MM.1S (cell line): ENCODE results near the gene CARMIL1.

Experiments used
- DNase-seq: peaks from one replicate; pipeline ENCODE4 v3.0.0-alpha.2; 2015
- H2AFZ ChIP-seq: fragments of 300-600 bp; sonication (generic); 2 replicates; pipeline ENCODE4 v1.6.0; 2016; ENCODE audit warnings: antibody characterized with exemption, low read length
- H3F3A ChIP-seq: fragments of 300-600 bp; sonication (generic); 2 replicates; pipeline ENCODE4 v1.6.1; 2016; ENCODE audit warnings: mild to moderate bottlenecking, antibody characterized with exemption, low read length, moderate library complexity, mixed read lengths; ENCODE audit not compliant: insufficient read depth
- H3K27ac ChIP-seq: fragments of 300-600 bp; sonication (generic); 2 replicates; pipeline ENCODE4 v1.5.1; 2016; ENCODE audit warnings: mild to moderate bottlenecking, low read length
- H3K27me3 ChIP-seq: fragments of 300-600 bp; sonication (generic); replicated peaks from 2 replicates; pipeline ENCODE4 v1.6.0; 2016; ENCODE audit warnings: low read length; ENCODE audit not compliant: insufficient read depth
- H3K36me3 ChIP-seq: fragments of 300-600 bp; sonication (generic); replicated peaks from 2 replicates; pipeline ENCODE4 v1.6.1; 2016; ENCODE audit warnings: mild to moderate bottlenecking, low read length, mixed read lengths; ENCODE audit not compliant: insufficient read depth
- H3K4me1 ChIP-seq: fragments of 300-600 bp; sonication (generic); 2 replicates; pipeline ENCODE4 v1.6.1; 2016; ENCODE audit warnings: low read length, mixed read lengths
- H3K4me2 ChIP-seq: fragments of 300-600 bp; sonication (generic); 2 replicates; pipeline ENCODE4 v1.6.0; 2016; ENCODE audit warnings: low read depth, low read length
- H3K4me3 ChIP-seq: fragments of 300-600 bp; sonication (generic); 2 replicates; pipeline ENCODE4 v1.5.1; 2016; ENCODE audit warnings: low read length, mixed read lengths
- H3K79me2 ChIP-seq: fragments of 300-600 bp; sonication (generic); 2 replicates; pipeline ENCODE4 v1.6.1; 2016; ENCODE audit warnings: mixed run types, low read length, mixed read lengths
- H3K9ac ChIP-seq: fragments of 300-600 bp; sonication (generic); 2 replicates; pipeline ENCODE4 v1.6.1; 2016; ENCODE audit warnings: low read length, mixed read lengths
- H3K9me2 ChIP-seq: fragments of 300-600 bp; sonication (generic); replicated peaks from 2 replicates; pipeline ENCODE4 v1.6.1; 2016; ENCODE audit warnings: mild to moderate bottlenecking, low read length, mixed read lengths; ENCODE audit not compliant: insufficient read depth
- H3K9me3 ChIP-seq: fragments of 300-600 bp; sonication (generic); replicated peaks from 2 replicates; pipeline ENCODE4 v1.6.1; 2016; ENCODE audit warnings: mild to moderate bottlenecking, low read length, mixed read lengths; ENCODE audit not compliant: insufficient read depth
- H4K20me1 ChIP-seq: fragments of 300-600 bp; sonication (generic); 2 replicates; pipeline ENCODE4 v1.6.1; 2016; ENCODE audit warnings: mild to moderate bottlenecking, low read length, moderate library complexity, mixed read lengths; ENCODE audit not compliant: insufficient read depth
- CTCF ChIP-seq: fragments of 300-600 bp; sonication (generic); IDR thresholded peaks from 2 replicates; pipeline ENCODE4 v1.5.1; 2016; ENCODE audit warnings: antibody characterized with exemption, low read length, mixed read lengths
- EZH2 ChIP-seq: fragments of 300-600 bp; sonication (generic); optimal IDR thresholded peaks from 2 replicates; pipeline ENCODE3; 2017; ENCODE audit warnings: low read depth, mild to moderate bottlenecking, antibody characterized with exemption, low read length, mixed read lengths
- EZH2phosphoT487 ChIP-seq: fragments of 300-600 bp; sonication (generic); IDR thresholded peaks from 2 replicates; pipeline ENCODE4 v1.6.1; 2018; ENCODE audit warnings: antibody characterized with exemption, low read length

CARMIL1 gene

GRCh38 chr6:25635886-25636317 lies 356.7 kb downstream of the CARMIL1 start:
- TF ChIP-seq EZH2phosphoT487 (no peak), EZH2 (no peak), CTCF (no peak)
- DNase-seq: no peak
- Histone ChIP-seq H3K9me3 (no peaks in the 10 kb centered on the region), H2AFZ (no peak overlapping the region), H3K36me3 (no peaks in the 10 kb centered on the region), H3K27me3 (no peaks in the 10 kb centered on the region), H3K79me2 (no peaks in the 10 kb centered on the region), H3K9ac (no peak overlapping the region), H3K4me2 (no peak overlapping the region), H4K20me1 (no peaks in the 10 kb centered on the region), H3K27ac (no peak overlapping the region), H3K9me2 (no peaks in the 10 kb centered on the region), H3K4me3 (no peak overlapping the region), H3K4me1 (no peaks in the 10 kb centered on the region), H3F3A (no peaks in the 10 kb centered on the region)

DNA sequence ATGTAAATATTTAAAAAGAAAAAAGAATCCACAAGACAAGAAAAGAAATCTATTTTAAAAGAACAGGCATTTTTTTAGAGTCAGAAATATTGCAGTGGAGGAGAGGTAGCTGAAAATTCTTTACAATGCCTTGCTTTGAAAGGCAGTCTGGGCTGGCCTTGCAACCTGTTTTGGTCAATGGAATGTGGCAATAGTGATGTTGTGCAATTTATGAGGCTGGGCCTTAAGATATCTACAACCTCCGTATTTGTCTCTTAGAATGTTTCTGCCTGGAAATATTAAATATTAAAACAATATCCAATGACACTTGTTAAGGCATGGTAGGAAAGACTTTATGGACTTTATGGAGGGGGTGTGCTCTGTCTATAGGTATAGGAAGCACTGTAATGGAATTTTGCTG lies 358.0 kb downstream of the CARMIL1 start:
- Histone ChIP-seq H3K79me2 (no peaks in the 10 kb centered on the region), H3K4me1 (no peaks in the 10 kb centered on the region), H4K20me1 (no peaks in the 10 kb centered on the region), H3K27me3 (no peaks in the 10 kb centered on the region), H2AFZ (no peak overlapping the region), H3K4me2 (no peak overlapping the region), H3F3A (no peaks in the 10 kb centered on the region), H3K36me3 (no peaks in the 10 kb centered on the region), H3K9me3 (no peaks in the 10 kb centered on the region), H3K27ac (no peak overlapping the region), H3K4me3 (no peak overlapping the region), H3K9me2 (no peaks in the 10 kb centered on the region), H3K9ac (no peak overlapping the region)
- no peak for DNase-seq
- TF ChIP-seq EZH2: no peak

GRCh38 chr6:25637960-25638434 lies 358.8 kb downstream of the CARMIL1 start:
- TF ChIP-seq CTCF (no peak), EZH2 (no peak), EZH2phosphoT487 (no peak)
- Histone ChIP-seq H3K36me3 (no peaks in the 10 kb centered on the region), H3K9me2 (no peaks in the 10 kb centered on the region), H3K9ac (no peak overlapping the region), H3K4me3 (no peak overlapping the region), H3K4me1 (no peaks in the 10 kb centered on the region), H2AFZ (no peak overlapping the region), H4K20me1 (no peaks in the 10 kb centered on the region), H3K4me2 (no peak overlapping the region), H3F3A (no peaks in the 10 kb centered on the region), H3K9me3 (no peaks in the 10 kb centered on the region), H3K79me2 (no peaks in the 10 kb centered on the region), H3K27ac (no peak overlapping the region), H3K27me3 (no peaks in the 10 kb centered on the region)
- DNase-seq: no peak

DNA sequence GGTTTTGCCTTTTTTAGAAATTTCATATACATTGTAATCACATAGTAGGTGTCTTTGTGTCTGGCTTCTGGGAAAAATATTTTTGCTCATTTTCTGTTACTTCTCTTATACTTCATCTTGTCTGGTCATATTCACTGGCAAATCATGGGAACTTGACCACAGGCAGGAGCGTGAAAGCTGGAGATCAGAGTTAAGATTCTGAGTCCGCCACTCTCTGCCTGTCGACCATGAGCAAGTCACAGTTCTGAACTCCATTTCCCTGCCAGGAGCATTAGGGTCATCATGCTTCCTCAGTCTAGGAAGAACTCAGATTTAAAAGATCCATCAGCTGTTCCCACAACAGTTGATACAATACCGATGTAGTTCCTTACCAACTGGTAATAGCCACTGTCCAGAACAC lies 360.5 kb downstream of the CARMIL1 start:
- H3K4me2 ChIP-seq: no peak overlapping the region
- no peaks in the 10 kb centered on the region for H3K79me2 ChIP-seq
- no peaks in the 10 kb centered on the region for H4K20me1 ChIP-seq
- no peak for DNase-seq
- H3K4me1 ChIP-seq: no peaks in the 10 kb centered on the region
- TF ChIP-seq EZH2 (no peak), EZH2phosphoT487 (no peak), CTCF (no peak)
- no peak overlapping the region for H3K4me3 ChIP-seq
- H3K27ac ChIP-seq: no peak overlapping the region
- no peak overlapping the region for H2AFZ ChIP-seq
- H3K9me3 ChIP-seq: no peaks in the 10 kb centered on the region
- H3K27me3 ChIP-seq: no peaks in the 10 kb centered on the region
- no peaks in the 10 kb centered on the region for H3F3A ChIP-seq
- H3K9ac ChIP-seq: no peak overlapping the region
- H3K36me3 ChIP-seq: no peaks in the 10 kb centered on the region
- H3K9me2 ChIP-seq: no peaks in the 10 kb centered on the region
